Calu3 (cell line): Measurements from ENCODE around the gene NCSTN. TPM values are rescaled to one million over a fixed set of nuclear protein-coding genes. Genes with fewer than 3 reads are reported as not detected.

ENCODE experiments used
- BruUV-seq: library from RNA; stranded (reverse); fragments of 400-500 nt; replicated peaks from 2 replicates; lab custom pipeline; 2021; lab: Mats Ljungman, UMichigan
- CTCF ChIA-PET: fragments of 300-600 bp; sonication (Branson Sonifier 250); formaldehyde crosslinking; loops from one replicate; lab custom pipeline; 2022; ENCODE audit warnings: antibody characterized with exemption; lab: Charles Lee
- DNase-seq: peaks from one replicate; pipeline ENCODE4 v3.0.0; 2022
- H3K27ac Mint-ChIP-seq: one replicate; pipeline ENCODE4 v1.8.0; 2022; ENCODE audit warnings: mixed read lengths; ENCODE audit not compliant: unreplicated experiment
- H3K27me3 Mint-ChIP-seq: one replicate; pipeline ENCODE4 v1.8.0; 2022; ENCODE audit warnings: mixed read lengths; ENCODE audit not compliant: unreplicated experiment
- H3K36me3 Mint-ChIP-seq: one replicate; pipeline ENCODE4 v1.8.0; 2022; ENCODE audit warnings: mild to moderate bottlenecking, moderate library complexity, mixed read lengths; ENCODE audit not compliant: insufficient read depth, unreplicated experiment
- H3K4me1 Mint-ChIP-seq: one replicate; pipeline ENCODE4 v1.8.0; 2022; ENCODE audit warnings: mild to moderate bottlenecking, low read depth, mixed read lengths; ENCODE audit not compliant: unreplicated experiment
- H3K4me3 Mint-ChIP-seq: one replicate; pipeline ENCODE4 v1.8.0; 2022; ENCODE audit warnings: mild to moderate bottlenecking, low read depth, moderate library complexity, mixed read lengths; ENCODE audit not compliant: unreplicated experiment
- H3K9me3 Mint-ChIP-seq: one replicate; pipeline ENCODE4 v1.8.0; 2022; ENCODE audit warnings: low read depth, mixed read lengths; ENCODE audit not compliant: unreplicated experiment
- CTCF ChIP-seq: fragments of 200-600 bp; IDR thresholded peaks from one replicate; pipeline ENCODE4 v1.8.0; 2022; ENCODE audit warnings: antibody characterized with exemption; ENCODE audit not compliant: unreplicated experiment
- intact Hi-C: fragments of 100-400 bp; cut with micrococcal nuclease; formaldehyde crosslinking; loops from one replicate; pipeline ENCODE4 v1.10.0; 2022; ENCODE audit not compliant: unreplicated experiment
- total RNA-seq: library from RNA; stranded (reverse); gene quantifications from 2 replicates; pipeline ENCODE4 v1.2.3, GENCODE V29; 2022

The NCSTN gene
- total RNA-seq, 1 experiment from 2014 or later, result 135 TPM

GRCh38 chr1:160405331-160405877 is 62.2 kb downstream of the NCSTN start:
- CTCF ChIA-PET, result no interaction called here
- no peak overlapping the region for H3K27ac Mint-ChIP-seq
- H3K36me3 Mint-ChIP-seq, result peaks cover 5% of the 10 kb centered on the region
- H3K4me3 Mint-ChIP-seq, result no peak overlapping the region
- intact Hi-C loops, result no loop called here
- no peak for DNase-seq
- peaks cover 57% of the 10 kb centered on the region for H3K27me3 Mint-ChIP-seq
- no peak for TF ChIP-seq CTCF
- no peaks in the 10 kb centered on the region for H3K9me3 Mint-ChIP-seq
- H3K4me1 Mint-ChIP-seq, result peaks cover 17% of the 10 kb centered on the region
- BruUV-seq, result no TSS peak

GRCh38 chr1:160406131-160406968 is 63.2 kb downstream of the NCSTN start:
- Mint-ChIP-seq H3K36me3 (peaks cover 1% of the 10 kb centered on the region), H3K4me3 (no peak overlapping the region), H3K27me3 (peaks cover 57% of the 10 kb centered on the region), H3K4me1 (peaks cover 14% of the 10 kb centered on the region), H3K9me3 (no peaks in the 10 kb centered on the region), H3K27ac (no peak overlapping the region)
- no peak for TF ChIP-seq CTCF
- no peak for DNase-seq
- CTCF ChIA-PET, result no interaction called here
- BruUV-seq, result no TSS peak
- intact Hi-C loops, result no loop called here

- H3K9me3 Mint-ChIP-seq, result no peaks in the 10 kb centered on the region
- BruUV-seq, result no TSS peak
- intact Hi-C loops, result no loop called here
- peaks cover 50% of the 10 kb centered on the region for H3K27me3 Mint-ChIP-seq
- peak overlapping the region; percentile 20 for H3K4me3 Mint-ChIP-seq
- TF ChIP-seq CTCF, result no peak
- no peak overlapping the region for H3K27ac Mint-ChIP-seq
- H3K36me3 Mint-ChIP-seq, result no peaks in the 10 kb centered on the region
- peaks cover 11% of the 10 kb centered on the region for H3K4me1 Mint-ChIP-seq
- DNase-seq, result peak; percentile 69
- CTCF ChIA-PET, result interaction anchor here (0.6 to 1.6 kb wide), 8 partner anchors 9 to 1276 kb away, joined by 3 to 9 read pairs (median 4); no protein-coding TSS in a partner anchor
Observed at GRCh38 chr1:160407839-160408801, 64.9 kb downstream of the NCSTN start.

Other genes with a start within 250 kb of the NCSTN start
- 31.6 and 33.9 TPM in 2 replicates for gene IGSF8, start 244.8 kb upstream of the NCSTN start, total RNA-seq
- gene ATP1A2, start 227.6 kb upstream of the NCSTN start, total RNA-seq, result not detected in 2 replicates
- gene ATP1A4, start 191.8 kb upstream of the NCSTN start, total RNA-seq, result not detected in 2 replicates
- gene CASQ1, start 152.8 kb upstream of the NCSTN start, total RNA-seq, result not detected in 2 replicates
- gene PEA15, start 138.0 kb upstream of the NCSTN start, total RNA-seq, result 128 and 153 TPM in 2 replicates
- 119 and 126 TPM in 2 replicates for gene DCAF8, start 80.8 kb upstream of the NCSTN start, total RNA-seq
- 64.0 and 70.3 TPM in 2 replicates for gene PEX19, start 58.2 kb upstream of the NCSTN start, total RNA-seq
- gene COPA, start 133 bp upstream of the NCSTN start, total RNA-seq, result 195 and 208 TPM in 2 replicates
- gene NHLH1, start 23.7 kb downstream of the NCSTN start, total RNA-seq, result 1.4 and 1.6 TPM in 2 replicates
- gene VANGL2, start 57.2 kb downstream of the NCSTN start, total RNA-seq, result 2.0 and 2.3 TPM in 2 replicates
- not detected in 2 replicates for gene SLAMF6, start 179.9 kb downstream of the NCSTN start, total RNA-seq
- gene CD84, start 236.1 kb downstream of the NCSTN start, total RNA-seq, result not detected in 2 replicates